ENCODE data around the gene PDE4D. TPM values are rescaled to one million over a fixed set of nuclear protein-coding genes. Genes with fewer than 3 reads are reported as not detected.

PDE4D gene
- total RNA-seq, 1 experiment from 2014 or later, result 2.1 TPM

- Mint-ChIP-seq H3K27ac (no peak overlapping the region), H3K36me3 (ENCODE audit: insufficient read depth in 1 of 3, low read depth in 3 of 3) (no peaks in the 10 kb centered on the region), H3K9me3 (no peaks in the 10 kb centered on the region), H3K4me1 (peaks cover 24 to 29% of the 10 kb centered on the region in 2 experiments), H3K27me3 (ENCODE audit: low read depth) (no peaks in the 10 kb centered on the region; the same call in 1 of the 2 replicates), H3K4me3 (no peak overlapping the region)
- Histone ChIP-seq H2BK20ac (ENCODE audit: low read depth, low read length, poor library complexity, severe bottlenecking) (no peak overlapping the region), H3K14ac (ENCODE audit: insufficient read depth, low read length) (no peak overlapping the region), H2BK15ac (ENCODE audit: low read depth, low read length) (no peak overlapping the region), H3K79me1 (ENCODE audit: insufficient read depth, low read depth, low read length, poor library complexity, severe bottlenecking) (no peaks in the 10 kb centered on the region), H4K8ac (replicated peaks; ENCODE audit: insufficient read length, low read depth, low read length) (no peak overlapping the region), H3K4ac (ENCODE audit: low read depth, low read length) (no peak overlapping the region), H3K23ac (ENCODE audit: insufficient read length, low read depth, low read length) (no peak overlapping the region), H3K9ac (ENCODE audit: extremely low read depth, insufficient read length, low read length) (no peak overlapping the region), H3K27me3 (ENCODE audit: insufficient read depth, low read length) (no peaks in the 10 kb centered on the region), H3K79me2 (ENCODE audit: insufficient read depth, low read length) (no peaks in the 10 kb centered on the region), H2BK120ac (ENCODE audit: low read depth, low read length, poor library complexity, severe bottlenecking) (no peak overlapping the region), H3K27ac (ENCODE audit: insufficient read length, low read depth, low read length) (no peak overlapping the region), H2AK5ac (ENCODE audit: insufficient read length, low read length) (no peak overlapping the region), H4K5ac (ENCODE audit: insufficient read length, low read depth, low read length) (no peak overlapping the region), H3K18ac (ENCODE audit: insufficient read length, low read depth, low read length) (no peak overlapping the region), H4K20me1 (ENCODE audit: control insufficient read depth, insufficient read depth, insufficient read length) (no peaks in the 10 kb centered on the region), H3K4me1 (ENCODE audit: insufficient read depth, low read length) (peaks cover 3% of the 10 kb centered on the region; the same call in 1 of the 2 replicates), H4K91ac (ENCODE audit: insufficient read length, low read depth, low read length) (no peak overlapping the region), H3K23me2 (ENCODE audit: insufficient read length, low read depth, low read length, poor library complexity, severe bottlenecking) (no peaks in the 10 kb centered on the region), H2BK12ac (ENCODE audit: insufficient read length, low read depth, low read length) (no peak overlapping the region), H3K9me3 (ENCODE audit: control insufficient read depth, low read depth, low read length) (no peaks in the 10 kb centered on the region), H3K4me2 (ENCODE audit: insufficient read depth, insufficient read length, low read length) (no peak overlapping the region), H3T11ph (ENCODE audit: low read length) (no peak overlapping the region), H2BK5ac (ENCODE audit: insufficient read length, low read length) (no peak overlapping the region), H2AFZ (ENCODE audit: low read length) (no peak overlapping the region), H3K56ac (ENCODE audit: insufficient read length, low read depth, low read length) (no peak overlapping the region)
- TF ChIP-seq CTCF (conservative IDR thresholded peaks at IDR 0.05), result no peak
- no CpG with 5 or more reads among the region's 8 CpGs for whole genome bisulfite sequencing (ENCODE audit: extremely low coverage, insufficient read length, low lambda C conversion rate)
- DNase-seq, result no peak
Measured at GRCh38 chr5:59186623-59187022, 706.9 kb downstream of the PDE4D start.
